Karpas-422 (cell line): Measurements from ENCODE around the gene RSPO3. TPM values are rescaled to one million over a fixed set of nuclear protein-coding genes. Genes with fewer than 3 reads are reported as not detected.

ENCODE experiments used
- DNase-seq: peaks from one replicate; pipeline ENCODE4 v3.0.0-alpha.2; 2015
- H2AFZ ChIP-seq: fragments of 200-600 bp; sonication (generic); 2 replicates; pipeline ENCODE4 v1.6.1; 2014; ENCODE audit warnings: antibody characterized with exemption, low read length, mixed read lengths
- H3K27ac ChIP-seq: fragments of 200-600 bp; sonication (generic); 2 replicates; pipeline ENCODE4 v1.5.1; 2014; ENCODE audit warnings: mild to moderate bottlenecking, low read length, moderate library complexity
- H3K27me3 ChIP-seq: fragments of 200-600 bp; sonication (generic); 2 replicates; pipeline ENCODE4 v1.6.1; 2014; ENCODE audit warnings: low read length, mixed read lengths
- H3K36me3 ChIP-seq: fragments of 200-600 bp; sonication (generic); 2 replicates; pipeline ENCODE4 v1.6.1; 2014; ENCODE audit warnings: low read length, mixed read lengths; ENCODE audit not compliant: insufficient read depth
- H3K4me1 ChIP-seq: fragments of 200-600 bp; sonication (generic); 2 replicates; pipeline ENCODE4 v1.6.1; 2014; ENCODE audit warnings: mild to moderate bottlenecking, low read length, mixed read lengths
- H3K4me2 ChIP-seq: fragments of 200-600 bp; sonication (generic); 2 replicates; pipeline ENCODE4 v1.6.1; 2014; ENCODE audit warnings: low read length, low read depth, mild to moderate bottlenecking; ENCODE audit not compliant: poor library complexity, severe bottlenecking
- H3K4me3 ChIP-seq: fragments of 200-600 bp; sonication (generic); 2 replicates; pipeline ENCODE4 v1.5.1; 2014; ENCODE audit warnings: mild to moderate bottlenecking, antibody characterized with exemption, low read length, mixed read lengths
- H3K79me2 ChIP-seq: fragments of 200-600 bp; sonication (generic); 2 replicates; pipeline ENCODE4 v1.6.1; 2014; ENCODE audit warnings: mild to moderate bottlenecking, low read length, mixed read lengths
- H3K9ac ChIP-seq: fragments of 200-600 bp; sonication (generic); 2 replicates; pipeline ENCODE4 v1.6.0; 2014; ENCODE audit warnings: low read length
- H3K9me2 ChIP-seq: fragments of 200-600 bp; sonication (generic), shearing (Covaris generic); replicated peaks from 2 replicates; pipeline ENCODE4 v1.6.0; 2014; ENCODE audit warnings: mild to moderate bottlenecking, low read length, moderate library complexity; ENCODE audit not compliant: insufficient read depth
- H3K9me3 ChIP-seq: fragments of 300-700, 200-600 bp; sonication (generic); 2 replicates; pipeline ENCODE4 v1.6.1; 2014; ENCODE audit warnings: low read length, mixed read lengths
- H4K20me1 ChIP-seq: fragments of 200-600 bp; sonication (generic); 2 replicates; pipeline ENCODE4 v1.6.1; 2014; ENCODE audit warnings: mild to moderate bottlenecking, antibody characterized with exemption, low read length, low read depth; ENCODE audit not compliant: insufficient read depth
- total RNA-seq: library from RNA; depleted of rRNA; stranded (reverse); fragments of >200 nt; shearing (Covaris generic); gene quantifications from 2 replicates; pipeline ENCODE4 v1.2.3, GENCODE V29; 2014; ENCODE audit warnings: low replicate concordance

The RSPO3 gene
- total RNA-seq, 1 experiment from 2014 or later, result not detected

DNA sequence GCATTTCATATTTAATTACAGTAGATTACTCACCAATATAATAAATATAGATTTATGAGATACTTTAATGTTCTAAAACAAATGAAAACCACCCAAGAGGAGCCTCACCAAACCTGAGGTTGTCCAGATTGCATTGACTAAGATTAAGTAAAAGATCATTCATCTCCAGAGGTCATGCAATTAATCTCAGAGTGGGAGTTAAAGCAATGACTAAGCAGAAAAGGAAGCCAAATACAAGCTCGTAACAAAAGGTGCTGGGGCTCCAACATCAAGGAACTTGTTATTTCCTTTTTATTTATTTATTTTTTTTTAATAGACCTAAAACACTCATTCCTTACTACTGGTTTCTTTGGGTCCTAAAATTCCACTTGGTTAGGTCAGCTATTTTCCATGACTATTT is 57.7 kb downstream of the RSPO3 start:
- no peak overlapping the region for H3K4me2 ChIP-seq
- no peaks in the 10 kb centered on the region for H3K4me1 ChIP-seq
- no peaks in the 10 kb centered on the region for H3K36me3 ChIP-seq
- H3K9ac ChIP-seq, result no peak overlapping the region
- DNase-seq, result no peak
- H3K9me3 ChIP-seq, result no peaks in the 10 kb centered on the region
- H2AFZ ChIP-seq, result no peak overlapping the region
- no peak overlapping the region for H3K27ac ChIP-seq
- no peaks in the 10 kb centered on the region for H3K79me2 ChIP-seq
- H3K4me3 ChIP-seq, result no peak overlapping the region
- no peaks in the 10 kb centered on the region for H3K9me2 ChIP-seq
- no peaks in the 10 kb centered on the region for H4K20me1 ChIP-seq
- no peaks in the 10 kb centered on the region for H3K27me3 ChIP-seq

DNA sequence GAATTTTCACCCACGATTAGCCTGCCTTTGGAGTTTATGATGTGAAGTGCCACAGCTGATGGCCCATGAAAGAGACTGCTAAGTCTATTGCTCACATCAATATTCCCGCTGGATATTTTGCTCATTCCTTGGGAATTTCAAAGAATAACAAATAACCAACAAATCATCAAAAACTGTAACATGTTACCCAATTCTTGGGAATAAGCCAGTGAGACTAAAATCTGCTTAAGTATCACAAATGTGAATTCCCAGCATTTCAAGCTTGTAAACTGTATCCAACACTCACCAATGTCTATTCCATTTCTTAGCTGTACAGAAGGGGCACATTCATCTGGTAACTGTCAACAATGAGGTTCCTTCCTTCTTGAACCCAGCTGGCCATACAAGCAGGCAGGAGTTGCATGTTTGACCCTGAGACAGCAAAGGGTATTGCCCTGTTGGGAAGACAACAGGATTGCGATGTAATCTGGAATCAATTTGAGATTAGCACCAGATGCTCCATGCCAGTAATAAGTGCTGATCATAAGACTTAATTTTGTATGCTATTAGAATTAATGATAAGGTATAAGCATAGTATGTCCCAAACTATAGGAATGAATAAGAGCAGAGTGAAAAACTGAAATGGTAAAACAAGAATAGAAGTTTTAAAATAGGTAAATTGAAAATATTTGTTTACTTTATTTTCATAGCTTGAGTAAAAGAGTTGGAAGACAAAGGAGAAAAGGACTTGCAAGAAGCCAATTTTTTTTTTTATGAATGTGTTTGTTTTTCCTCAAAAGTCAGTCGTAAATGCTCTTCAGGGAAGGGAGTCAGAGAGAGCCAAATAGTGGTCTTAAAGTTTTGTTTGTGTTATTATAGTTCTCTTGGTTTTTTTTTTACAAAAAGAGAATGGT is 58.8 kb downstream of the RSPO3 start:
- no peak for DNase-seq
- Histone ChIP-seq H3K27ac (no peak overlapping the region), H3K9me3 (no peaks in the 10 kb centered on the region), H3K4me1 (no peaks in the 10 kb centered on the region), H3K9me2 (no peaks in the 10 kb centered on the region), H3K4me2 (no peak overlapping the region), H3K4me3 (no peak overlapping the region), H3K9ac (no peak overlapping the region), H2AFZ (no peak overlapping the region), H4K20me1 (no peaks in the 10 kb centered on the region), H3K27me3 (no peaks in the 10 kb centered on the region), H3K36me3 (no peaks in the 10 kb centered on the region), H3K79me2 (no peaks in the 10 kb centered on the region)

DNA sequence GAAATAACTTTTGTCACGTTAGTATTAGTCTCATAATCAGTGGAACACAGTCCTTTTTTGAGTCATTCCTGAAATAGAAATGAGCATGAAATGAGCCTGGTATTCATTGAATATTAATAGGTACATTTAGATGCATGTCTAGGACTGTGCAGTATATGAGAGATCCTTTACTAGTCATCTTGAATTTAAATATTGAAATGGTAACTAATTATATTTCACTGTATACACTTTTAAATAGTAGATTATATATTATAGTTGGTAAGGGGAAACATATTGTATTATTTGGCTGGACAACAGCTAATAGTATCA is 59.4 kb downstream of the RSPO3 start:
- Histone ChIP-seq H2AFZ (no peak overlapping the region), H3K4me3 (no peak overlapping the region), H3K79me2 (no peaks in the 10 kb centered on the region), H3K27ac (no peak overlapping the region), H3K27me3 (peaks cover 4% of the 10 kb centered on the region; the same call in 1 of the 2 replicates), H4K20me1 (no peaks in the 10 kb centered on the region), H3K4me1 (no peaks in the 10 kb centered on the region), H3K9me2 (no peaks in the 10 kb centered on the region), H3K9ac (no peak overlapping the region), H3K4me2 (no peak overlapping the region), H3K36me3 (no peaks in the 10 kb centered on the region), H3K9me3 (no peaks in the 10 kb centered on the region)
- no peak for DNase-seq

GRCh38 chr6:127178746-127179145 is 60.3 kb downstream of the RSPO3 start:
- H3K4me1 ChIP-seq, result no peaks in the 10 kb centered on the region
- H3K27ac ChIP-seq, result no peak overlapping the region
- no peak overlapping the region for H2AFZ ChIP-seq
- H3K27me3 ChIP-seq, result peaks cover 4% of the 10 kb centered on the region; the same call in 1 of the 2 replicates
- H3K9ac ChIP-seq, result no peak overlapping the region
- H3K79me2 ChIP-seq, result no peaks in the 10 kb centered on the region
- H3K4me3 ChIP-seq, result no peak overlapping the region
- no peaks in the 10 kb centered on the region for H3K36me3 ChIP-seq
- H3K9me2 ChIP-seq, result no peaks in the 10 kb centered on the region
- no peaks in the 10 kb centered on the region for H3K9me3 ChIP-seq
- H3K4me2 ChIP-seq, result no peak overlapping the region
- DNase-seq, result no peak
- H4K20me1 ChIP-seq, result no peaks in the 10 kb centered on the region

GRCh38 chr6:127180426-127180825 is 62.0 kb downstream of the RSPO3 start:
- Histone ChIP-seq H3K4me2 (no peak overlapping the region), H3K27ac (no peak overlapping the region), H3K27me3 (peaks cover 4% of the 10 kb centered on the region; the same call in 1 of the 2 replicates), H3K36me3 (no peaks in the 10 kb centered on the region), H3K9me3 (no peaks in the 10 kb centered on the region), H4K20me1 (no peaks in the 10 kb centered on the region), H3K9ac (no peak overlapping the region), H3K9me2 (no peaks in the 10 kb centered on the region), H3K4me1 (no peaks in the 10 kb centered on the region), H2AFZ (no peak overlapping the region), H3K79me2 (no peaks in the 10 kb centered on the region), H3K4me3 (no peak overlapping the region)
- DNase-seq, result no peak

DNA sequence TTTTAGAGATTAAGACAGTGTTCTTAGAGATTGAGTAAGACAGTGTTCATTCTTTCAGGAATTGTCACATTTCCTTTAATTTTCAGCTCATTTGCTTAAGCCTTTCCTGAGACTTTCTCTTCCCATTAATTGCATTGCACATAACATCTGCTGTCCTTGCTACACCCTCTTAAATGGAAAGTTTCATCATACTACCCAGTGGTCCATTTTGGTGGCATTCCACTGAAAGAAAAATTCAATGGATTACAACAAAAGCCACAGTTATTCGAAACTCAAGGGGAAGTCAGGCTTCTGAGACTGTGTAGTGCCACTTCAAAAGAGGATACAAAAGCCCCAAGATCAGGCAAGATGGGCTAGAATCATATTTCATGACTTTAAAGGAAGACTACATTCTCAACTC is 64.0 kb downstream of the RSPO3 start:
- H4K20me1 ChIP-seq, result no peaks in the 10 kb centered on the region
- H3K4me1 ChIP-seq, result no peaks in the 10 kb centered on the region
- no peak overlapping the region for H3K4me3 ChIP-seq
- H3K9me2 ChIP-seq, result no peaks in the 10 kb centered on the region
- no peaks in the 10 kb centered on the region for H3K79me2 ChIP-seq
- no peak overlapping the region for H3K9ac ChIP-seq
- no peak overlapping the region for H3K4me2 ChIP-seq
- no peaks in the 10 kb centered on the region for H3K36me3 ChIP-seq
- no peak overlapping the region for H2AFZ ChIP-seq
- no peak for DNase-seq
- no peak overlapping the region for H3K27ac ChIP-seq
- H3K27me3 ChIP-seq, result peaks cover 4% of the 10 kb centered on the region; the same call in 1 of the 2 replicates
- no peaks in the 10 kb centered on the region for H3K9me3 ChIP-seq

GRCh38 chr6:127185437-127185995 is 67.0 kb downstream of the RSPO3 start:
- Histone ChIP-seq H3K27ac (no peak overlapping the region), H3K79me2 (no peaks in the 10 kb centered on the region), H3K4me1 (no peaks in the 10 kb centered on the region), H3K4me2 (no peak overlapping the region), H2AFZ (no peak overlapping the region), H3K36me3 (no peaks in the 10 kb centered on the region), H3K9me2 (no peaks in the 10 kb centered on the region), H3K27me3 (peaks cover 4% of the 10 kb centered on the region; the same call in 1 of the 2 replicates), H3K9ac (no peak overlapping the region), H3K4me3 (no peak overlapping the region), H3K9me3 (no peaks in the 10 kb centered on the region), H4K20me1 (no peaks in the 10 kb centered on the region)
- DNase-seq, result no peak

DNA sequence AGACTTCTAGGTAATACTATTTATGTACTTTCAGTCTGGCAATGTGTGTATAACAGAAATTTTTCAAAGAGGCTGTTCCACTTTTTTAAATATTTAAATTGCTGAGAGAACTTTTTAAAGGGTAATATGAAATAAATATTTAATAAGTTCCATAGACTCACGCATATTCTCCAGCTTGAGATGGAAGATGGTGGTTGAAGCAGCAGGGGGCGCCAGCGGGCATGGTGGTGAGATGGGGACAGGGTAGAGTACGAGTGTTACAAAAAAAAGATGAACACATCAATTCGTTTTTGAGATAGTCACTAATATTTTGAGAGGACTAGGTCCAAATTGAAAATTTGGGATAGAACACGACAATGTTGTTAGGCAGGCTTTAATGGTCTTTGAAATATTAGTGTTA is 68.4 kb downstream of the RSPO3 start:
- Histone ChIP-seq H2AFZ (no peak overlapping the region), H3K9ac (no peak overlapping the region), H3K4me1 (no peaks in the 10 kb centered on the region), H3K9me2 (no peaks in the 10 kb centered on the region), H3K27me3 (peaks cover 4% of the 10 kb centered on the region; the same call in 1 of the 2 replicates), H3K4me2 (no peak overlapping the region), H3K79me2 (no peaks in the 10 kb centered on the region), H3K36me3 (no peaks in the 10 kb centered on the region), H3K9me3 (no peaks in the 10 kb centered on the region), H3K27ac (no peak overlapping the region), H3K4me3 (no peak overlapping the region), H4K20me1 (no peaks in the 10 kb centered on the region)
- DNase-seq, result peak; percentile 87
